Osteocyte (in vitro differentiated cells): ENCODE data around the gene SLC16A12. TPM values are rescaled to one million over a fixed set of nuclear protein-coding genes. Genes with fewer than 3 reads are reported as not detected.

Source experiments
- DNase-seq: peaks from one replicate; pipeline ENCODE4 v3.0.0; 2021; ENCODE audit warnings: mixed read lengths; ENCODE audit not compliant: unreplicated experiment; ENCODE audit errors: extremely low spot score
- H3K27ac Mint-ChIP-seq: one replicate; pipeline ENCODE4 v1.8.0; 2021; ENCODE audit warnings: mild to moderate bottlenecking, mixed read lengths; ENCODE audit not compliant: unreplicated experiment
- H3K27me3 Mint-ChIP-seq: one replicate; pipeline ENCODE4 v1.8.0; 2021; ENCODE audit warnings: mixed read lengths; ENCODE audit not compliant: unreplicated experiment
- H3K36me3 Mint-ChIP-seq: one replicate; pipeline ENCODE4 v1.8.0; 2021; ENCODE audit warnings: mixed read lengths; ENCODE audit not compliant: unreplicated experiment
- H3K4me1 Mint-ChIP-seq: one replicate; pipeline ENCODE4 v1.8.0; 2021; ENCODE audit warnings: mixed read lengths; ENCODE audit not compliant: unreplicated experiment
- H3K4me3 Mint-ChIP-seq: one replicate; pipeline ENCODE4 v1.8.0; 2021; ENCODE audit warnings: mild to moderate bottlenecking, moderate library complexity, mixed read lengths; ENCODE audit not compliant: unreplicated experiment
- H3K9me3 Mint-ChIP-seq: one replicate; pipeline ENCODE4 v1.8.0; 2021; ENCODE audit warnings: mixed read lengths; ENCODE audit not compliant: unreplicated experiment
- CTCF ChIP-seq: fragments of 200-600 bp; sonication (generic); IDR thresholded peaks from 2 replicates; pipeline ENCODE4 v1.5.0; 2021; ENCODE audit warnings: antibody characterized with exemption, mild to moderate bottlenecking, moderate library complexity
- total RNA-seq: library from RNA; stranded (reverse); gene quantifications from 2 replicates; pipeline ENCODE4 v1.2.1, GENCODE V29; 2021

The SLC16A12 gene
- total RNA-seq, 1 donor from 2014 or later = 8.4 TPM

GRCh38 chr10:89490596-89491335 lies 44.6 kb downstream of the SLC16A12 start:
- Mint-ChIP-seq H3K27me3 (no peaks in the 10 kb centered on the region), H3K4me1 (peaks cover 42% of the 10 kb centered on the region)

DNA sequence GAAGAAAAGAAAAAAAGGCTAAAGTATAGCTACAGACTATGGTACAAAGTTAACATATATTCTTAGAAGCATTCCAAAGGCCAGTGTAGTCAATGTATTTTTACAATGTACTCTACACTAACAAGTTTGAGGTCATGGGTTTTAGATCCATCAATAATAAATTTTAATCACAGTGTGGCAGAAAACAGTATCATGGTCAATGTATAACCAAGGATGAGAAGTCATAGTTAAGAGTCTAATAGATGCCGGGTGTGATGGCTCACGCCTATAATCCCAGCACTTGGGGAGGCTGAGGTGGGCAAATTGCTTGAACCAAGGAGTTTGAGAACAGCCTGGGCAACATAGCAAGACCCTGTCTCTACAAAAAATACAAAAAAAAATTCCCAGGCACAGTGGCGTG lies 53.1 kb downstream of the SLC16A12 start:
- Mint-ChIP-seq H3K4me1 (peaks cover 61% of the 10 kb centered on the region), H3K4me3 (no peak overlapping the region), H3K27me3 (no peaks in the 10 kb centered on the region), H3K27ac (peak overlapping the region; percentile 93), H3K36me3 (no peaks in the 10 kb centered on the region), H3K9me3 (no peaks in the 10 kb centered on the region)
- TF ChIP-seq CTCF = no peak
- no peak for DNase-seq

More at GRCh38 chr10:89490596-89491335, 44.6 kb downstream of the SLC16A12 start:
- Mint-ChIP-seq H3K9me3 (no peaks in the 10 kb centered on the region), H3K36me3 (peaks cover 1% of the 10 kb centered on the region), H3K4me3 (no peak overlapping the region), H3K27ac (peak overlapping the region; percentile 79)
- DNase-seq = no peak
- no peak for TF ChIP-seq CTCF

DNA sequence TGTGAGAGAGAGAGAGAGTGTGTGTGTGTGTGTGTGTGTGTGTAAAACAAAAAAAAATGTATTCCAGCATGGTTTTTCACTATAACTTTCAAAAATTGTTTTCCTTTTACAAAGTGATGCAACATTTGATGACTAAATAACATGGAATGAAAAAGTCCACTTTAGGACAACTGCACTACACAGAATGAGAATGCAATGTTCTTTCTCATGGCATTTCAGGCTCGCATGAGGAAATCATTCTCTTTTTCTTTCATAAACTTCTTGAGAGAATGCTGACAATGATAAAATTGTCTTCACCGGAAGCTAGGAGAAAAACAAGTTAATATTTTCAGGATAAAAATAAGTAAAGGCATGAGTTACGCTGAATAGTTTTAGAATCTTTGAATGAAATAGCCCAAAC lies 53.7 kb downstream of the SLC16A12 start:
- peak overlapping the region; percentile 93 for H3K27ac Mint-ChIP-seq
- no peaks in the 10 kb centered on the region for H3K9me3 Mint-ChIP-seq
- H3K36me3 Mint-ChIP-seq = no peaks in the 10 kb centered on the region
- no peak for DNase-seq
- H3K27me3 Mint-ChIP-seq = no peaks in the 10 kb centered on the region
- no peak for TF ChIP-seq CTCF
- peaks cover 61% of the 10 kb centered on the region for H3K4me1 Mint-ChIP-seq
- no peak overlapping the region for H3K4me3 Mint-ChIP-seq

GRCh38 chr10:89479771-89480446 lies 55.5 kb downstream of the SLC16A12 start:
- H3K9me3 Mint-ChIP-seq = no peaks in the 10 kb centered on the region
- no peak for DNase-seq
- no peaks in the 10 kb centered on the region for H3K36me3 Mint-ChIP-seq
- no peaks in the 10 kb centered on the region for H3K27me3 Mint-ChIP-seq
- H3K4me3 Mint-ChIP-seq = no peak overlapping the region
- no peak for TF ChIP-seq CTCF
- H3K27ac Mint-ChIP-seq = peak overlapping the region; percentile 93
- peaks cover 73% of the 10 kb centered on the region for H3K4me1 Mint-ChIP-seq
